IMR-90 (cell line): Measurements from ENCODE around the gene IBA57. TPM values are rescaled to one million over a fixed set of nuclear protein-coding genes. Genes with fewer than 3 reads are reported as not detected.

ENCODE experiments used
- ATAC-seq: fragments of 200-7000 bp; cut with Tn5 transposase; 2 replicates; pipeline ENCODE4 v1.9.1; 2020; ENCODE audit warnings: low read depth, mild to moderate bottlenecking, moderate library complexity
- BruUV-seq: library from RNA; stranded (reverse); fragments of 400-500 nt; replicated peaks from 2 replicates; lab custom pipeline; 2021; lab: Mats Ljungman, UMichigan
- CTCF ChIA-PET: fragments of 300-600 bp; formaldehyde crosslinking; extraction: SDS; loops from one replicate; lab custom pipeline; 2021; ENCODE audit warnings: antibody characterized with exemption; lab: Yijun Ruan, JAX
- POLR2A ChIA-PET: fragments of 300-600 bp; sonication (Branson Sonifier 250); formaldehyde crosslinking; loops from one replicate; lab custom pipeline; 2022; ENCODE audit warnings: antibody characterized with exemption; ENCODE audit not compliant: unreplicated experiment; lab: Charles Lee
- DNase-seq: peaks from one replicate; pipeline ENCODE4 v3.0.0; 2013
- H2AFZ ChIP-seq: replicated peaks from 2 replicates; pipeline ENCODE3; 2013; ENCODE audit warnings: low read length, mild to moderate bottlenecking; ENCODE audit not compliant: poor library complexity
- H2AK5ac ChIP-seq: 2 replicates; pipeline ENCODE4 v1.6.1; 2013; ENCODE audit warnings: low read depth, low read length, inconsistent platforms
- H2AK9ac ChIP-seq: replicated peaks from 2 replicates; pipeline ENCODE3; 2013; ENCODE audit warnings: mild to moderate bottlenecking, low read depth, low read length, moderate library complexity; ENCODE audit not compliant: poor library complexity
- H2BK120ac ChIP-seq: 2 replicates; pipeline ENCODE4 v1.6.1; 2013; ENCODE audit warnings: low read depth, low read length, inconsistent platforms
- H2BK15ac ChIP-seq: 3 replicates; pipeline ENCODE4 v1.6.1; 2013; ENCODE audit warnings: low read depth, low read length, inconsistent platforms
- H2BK20ac ChIP-seq: 2 replicates; pipeline ENCODE4 v1.6.1; 2013; ENCODE audit warnings: low read depth, mild to moderate bottlenecking, inconsistent platforms, low read length, moderate library complexity
- H2BK5ac ChIP-seq: 2 replicates; pipeline ENCODE4 v1.6.1; 2013; ENCODE audit warnings: mild to moderate bottlenecking, low read depth, low read length, inconsistent platforms; ENCODE audit not compliant: poor library complexity, severe bottlenecking
- H3K14ac ChIP-seq: replicated peaks from 2 replicates; pipeline ENCODE4 v1.6.1; 2013; ENCODE audit warnings: low read depth, low read length, inconsistent platforms
- H3K18ac ChIP-seq: 2 replicates; pipeline ENCODE4 v1.6.1; 2013; ENCODE audit warnings: low read depth, low read length, control low read depth
- H3K23ac ChIP-seq: 2 replicates; pipeline ENCODE4 v1.6.1; 2013; ENCODE audit warnings: low read depth, low read length, inconsistent platforms
- H3K27ac ChIP-seq: 2 replicates; pipeline ENCODE4 v1.5.1; 2013; ENCODE audit warnings: mild to moderate bottlenecking, control low read depth, low read length; ENCODE audit not compliant: insufficient read depth
- H3K27me3 ChIP-seq: 2 replicates; pipeline ENCODE4 v1.6.1; 2013; ENCODE audit warnings: low read length; ENCODE audit not compliant: control insufficient read depth, insufficient read depth
- H3K36me3 ChIP-seq: 2 replicates; pipeline ENCODE4 v1.6.1; 2013; ENCODE audit warnings: low read length, mixed read lengths; ENCODE audit not compliant: control insufficient read depth, insufficient read depth
- H3K4ac ChIP-seq: 2 replicates; pipeline ENCODE4 v1.6.1; 2013; ENCODE audit warnings: low read depth, low read length, inconsistent platforms
- H3K4me1 ChIP-seq: 2 replicates; pipeline ENCODE4 v1.6.1; 2013; ENCODE audit warnings: low read length, mixed read lengths; ENCODE audit not compliant: control insufficient read depth, insufficient read depth
- H3K4me2 ChIP-seq: 2 replicates; pipeline ENCODE4 v1.6.1; 2013; ENCODE audit warnings: low read depth, mild to moderate bottlenecking, control low read depth, low read length, moderate library complexity
- H3K4me3 ChIP-seq: 2 replicates; pipeline ENCODE4 v1.5.1; 2013; ENCODE audit warnings: low read depth, mild to moderate bottlenecking, control low read depth, low read length, moderate library complexity; ENCODE audit not compliant: insufficient read depth
- H3K56ac ChIP-seq: 2 replicates; pipeline ENCODE4 v1.6.1; 2013; ENCODE audit warnings: low read length, inconsistent platforms; ENCODE audit not compliant: insufficient read depth; ENCODE audit errors: extremely low read depth
- H3K79me1 ChIP-seq, 2 experiments: 2 replicates each; pipeline ENCODE4 v1.6.1; 2013; ENCODE audit warnings: low read length in 2 of 2, inconsistent platforms in 1 of 2, low read depth in 1 of 2
- H3K9ac ChIP-seq: 2 replicates; pipeline ENCODE4 v1.6.1; 2013; ENCODE audit warnings: low read depth, low read length, control low read depth
- H3K9me1 ChIP-seq: 2 replicates; pipeline ENCODE4 v1.6.1; 2013; ENCODE audit warnings: low read length, inconsistent platforms; ENCODE audit not compliant: insufficient read depth
- H3K9me3 ChIP-seq: 2 replicates; pipeline ENCODE4 v1.6.1; 2013; ENCODE audit warnings: low read length; ENCODE audit not compliant: control insufficient read depth, insufficient read depth
- H4K20me1 ChIP-seq: 2 replicates; pipeline ENCODE4 v1.6.1; 2013; ENCODE audit warnings: low read length, inconsistent platforms; ENCODE audit not compliant: insufficient read depth
- H4K5ac ChIP-seq: 2 replicates; pipeline ENCODE4 v1.6.1; 2013; ENCODE audit warnings: mild to moderate bottlenecking, low read depth, low read length, control low read depth
- H4K8ac ChIP-seq, 2 experiments: 2 replicates each; pipeline ENCODE4 v1.6.1; 2013; ENCODE audit warnings: low read depth in 2 of 2, low read length in 2 of 2, control low read depth in 1 of 2, inconsistent platforms in 1 of 2
- H4K91ac ChIP-seq: 2 replicates; pipeline ENCODE4 v1.6.1; 2013; ENCODE audit warnings: low read depth, low read length, inconsistent platforms; ENCODE audit not compliant: insufficient read depth
- BHLHE40 ChIP-seq: fragments of 150-350 bp; IDR thresholded peaks from 2 replicates; pipeline ENCODE4 v1.6.1; 2016; ENCODE audit warnings: mild to moderate bottlenecking, low read depth, low read length
- FOS ChIP-seq: fragments of 150-350 bp; IDR thresholded peaks from 2 replicates; pipeline ENCODE4 v1.6.1; 2016; ENCODE audit warnings: low read depth, low read length
- MAFK ChIP-seq: IDR thresholded peaks from 2 replicates; pipeline ENCODE4 v1.6.1; 2012; ENCODE audit warnings: low read depth, low read length, improper control_type of control experiment
- MAZ ChIP-seq: IDR thresholded peaks from 2 replicates; pipeline ENCODE4 v1.6.1; 2012; ENCODE audit warnings: low read depth, mild to moderate bottlenecking, low read length, improper control_type of control experiment, moderate library complexity, borderline replicate concordance
- NFE2L2 ChIP-seq: fragments of 150-350 bp; IDR thresholded peaks from 2 replicates; pipeline ENCODE4 v1.6.1; 2016; ENCODE audit warnings: low read depth, mild to moderate bottlenecking, low read length
- POLR2A ChIP-seq: IDR thresholded peaks from 2 replicates; pipeline ENCODE4 v1.6.1; 2012; ENCODE audit warnings: mild to moderate bottlenecking, low read depth, low read length
- RAD21 ChIP-seq: IDR thresholded peaks from 2 replicates; pipeline ENCODE4 v1.6.1; 2012; ENCODE audit warnings: low read length, improper control_type of control experiment
- RCOR1 ChIP-seq: IDR thresholded peaks from 2 replicates; pipeline ENCODE4 v1.6.1; 2012; ENCODE audit warnings: mild to moderate bottlenecking, low read length, improper control_type of control experiment; ENCODE audit not compliant: insufficient replicate concordance
- RFX5 ChIP-seq: IDR thresholded peaks from 2 replicates; pipeline ENCODE4 v1.8.0; 2012; ENCODE audit warnings: low read depth, mild to moderate bottlenecking, low read length, moderate library complexity
- SMC3 ChIP-seq: fragments of 150-350 bp; IDR thresholded peaks from 2 replicates; pipeline ENCODE4 v1.6.1; 2016; ENCODE audit warnings: low read depth, mild to moderate bottlenecking, antibody characterized with exemption, low read length, moderate library complexity
- WGBS, 2 experiments: methylation state at CpG; one replicate each; pipeline versions ENCODE4 v1.1.5 to v1.1.7; 2013; ENCODE audit warnings: missing lambda C conversion rate in 2 of 2; ENCODE audit not compliant: insufficient read length in 1 of 2; ENCODE audit errors: extremely low coverage in 2 of 2; 5-methylcytosine and 5-hydroxymethylcytosine counted together
- dilution Hi-C: fragments of 300-500 bp; cut with HindIII; formaldehyde crosslinking; loops from one replicate; pipeline ENCODE4 v1.14.3; 2018; ENCODE audit warnings: low sequenced_read_pairs; ENCODE audit not compliant: unreplicated experiment
- in situ Hi-C: fragments of 300-500 bp; cut with MboI; formaldehyde crosslinking; loops from 3 replicates; pipeline ENCODE4 v1.14.3; 2019; ENCODE audit warnings: low sequenced_read_pairs, inconsistent platforms, mixed read lengths
- intact Hi-C: fragments of 100-400 bp; cut with micrococcal nuclease; formaldehyde crosslinking; loops from 2 replicates; pipeline ENCODE4 v1.10.0; 2022
- polyA plus RNA-seq, 3 experiments: library from polyadenylated mRNA; depleted of rRNA; stranded (reverse); fragments of >200 nt; gene quantifications; 2 replicates each; pipeline ENCODE4 v1.2.3, GENCODE V29; 2012; ENCODE audit warnings: low replicate concordance in 1 of 3
- total RNA-seq: library from RNA; depleted of rRNA; stranded (reverse); fragments of >200 nt; gene quantifications from 2 replicates; pipeline ENCODE4 v1.2.3, GENCODE V29; 2012

The IBA57 gene
- total and polyA plus RNA-seq, 2 of the 4 experiments (the other 2 are of a cell fraction): 2.0 to 2.6 TPM

DNA sequence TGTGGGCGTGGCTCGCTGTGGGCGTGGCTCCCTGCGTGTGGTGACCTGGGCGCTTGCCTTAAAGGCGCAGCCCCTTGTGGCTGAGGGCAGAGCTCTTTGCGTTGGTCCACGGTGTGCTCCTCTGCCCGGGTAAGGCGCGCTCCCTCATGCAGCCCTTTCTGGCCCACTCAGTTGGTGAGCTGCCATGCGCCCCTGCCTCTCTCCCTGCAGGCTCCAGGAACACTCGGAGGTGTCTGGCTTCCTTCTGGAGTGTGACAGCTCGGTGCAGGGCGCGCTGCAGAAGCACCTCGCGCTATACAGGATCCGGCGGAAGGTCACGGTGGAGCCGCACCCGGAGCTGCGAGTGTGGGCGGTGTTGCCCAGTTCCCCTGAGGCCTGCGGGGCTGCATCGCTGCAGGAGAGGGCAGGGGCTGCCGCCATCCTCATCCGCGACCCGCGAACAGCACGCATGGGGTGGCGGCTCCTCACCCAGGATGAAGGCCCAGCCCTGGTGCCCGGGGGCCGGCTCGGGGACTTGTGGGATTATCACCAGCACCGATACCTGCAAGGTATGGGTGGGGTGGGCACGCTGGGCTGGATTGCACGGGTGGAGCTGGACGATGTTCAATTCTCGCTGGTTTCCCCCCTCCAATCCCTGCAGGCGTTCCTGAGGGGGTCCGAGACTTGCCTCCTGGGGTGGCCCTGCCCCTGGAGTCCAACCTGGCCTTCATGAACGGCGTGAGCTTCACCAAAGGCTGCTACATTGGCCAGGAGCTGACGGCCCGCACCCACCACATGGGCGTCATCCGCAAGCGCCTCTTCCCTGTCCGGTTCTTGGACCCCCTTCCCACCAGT, 9.1 kb downstream of the IBA57 start:
- 0 out of 2 replicates have a peak, but pooled peaks cover 4% of the 10 kb centered on the region for H3K36me3 ChIP-seq
- H2AK5ac ChIP-seq: peak overlapping the region; percentile 73; the same call in 1 of the 2 replicates
- dilution Hi-C loops: no loop called here
- H4K91ac ChIP-seq: no peak overlapping the region; the same call in 1 of the 2 replicates
- H3K4me1 ChIP-seq: peaks cover 11% of the 10 kb centered on the region
- H3K56ac ChIP-seq: no peak overlapping the region
- H3K79me1 ChIP-seq: peaks cover 6 to 42% of the 10 kb centered on the region in 2 experiments
- ChIA-PET CTCF (no interaction called here), POLR2A (no interaction called here)
- no peak overlapping the region for H3K14ac ChIP-seq
- H2BK20ac ChIP-seq: no peak overlapping the region
- no TSS peak for BruUV-seq
- no peak overlapping the region for H3K4me3 ChIP-seq
- no peak for TF ChIP-seq RFX5
- TF ChIP-seq MAZ: no peak
- TF ChIP-seq RCOR1: no peak
- no peak for TF ChIP-seq SMC3
- TF ChIP-seq NFE2L2: no peak
- TF ChIP-seq POLR2A: no peak
- TF ChIP-seq MAFK: no peak
- no peak for TF ChIP-seq BHLHE40
- no peak for TF ChIP-seq FOS
- TF ChIP-seq RAD21: no peak
- H3K27me3 ChIP-seq: no peaks in the 10 kb centered on the region
- H2AK9ac ChIP-seq: peak overlapping the region; percentile 72
- H4K20me1 ChIP-seq: peaks cover 11% of the 10 kb centered on the region
- no peak overlapping the region for H3K4ac ChIP-seq
- H3K9ac ChIP-seq: no peak overlapping the region
- H3K27ac ChIP-seq: no peak overlapping the region
- WGBS, 2 experiments: 79% methylated on average over 21 of the region's 52 CpGs; no CpG with 5 or more reads in 1 of the 2 experiments
- no peak overlapping the region for H2BK120ac ChIP-seq
- H3K18ac ChIP-seq: no peak overlapping the region
- DNase-seq (no peak), ATAC-seq (no peak)
- H2BK15ac ChIP-seq: no peak overlapping the region
- intact Hi-C loops: no loop called here
- H3K9me1 ChIP-seq: peaks cover 6% of the 10 kb centered on the region; the same call in 1 of the 2 replicates
- H4K8ac ChIP-seq: no peak overlapping the region; a peak in 1 of 4 replicates
- no peaks in the 10 kb centered on the region; the same call in 1 of the 2 replicates for H3K9me3 ChIP-seq
- H3K4me2 ChIP-seq: no peak overlapping the region
- in situ Hi-C loops: no loop called here
- no peak overlapping the region for H2BK5ac ChIP-seq
- H4K5ac ChIP-seq: no peak overlapping the region
- H2AFZ ChIP-seq: peak overlapping the region; percentile 5
- no peak overlapping the region for H3K23ac ChIP-seq
